NCI-H774 (cell line): Measurements from ENCODE around the gene CENPC.
"Not testable (repeated sequence)": the region's sequence is repeated elsewhere in the genome, so short reads cannot be mapped to it uniquely, and the experiment has no call there.

Experiments
- DNase-seq: peaks from one replicate; lab custom pipeline; 2025; lab: John Stamatoyannopoulos, UW

The CENPC gene

GRCh38 chr4:67545199-67546003, at the start of gene CENPC:
CENPC (minus strand) TSS chr4:67545503; CDS start chr4:67545355, 148 bp downstream.
- DNase-seq: peak; percentile 88

DNA sequence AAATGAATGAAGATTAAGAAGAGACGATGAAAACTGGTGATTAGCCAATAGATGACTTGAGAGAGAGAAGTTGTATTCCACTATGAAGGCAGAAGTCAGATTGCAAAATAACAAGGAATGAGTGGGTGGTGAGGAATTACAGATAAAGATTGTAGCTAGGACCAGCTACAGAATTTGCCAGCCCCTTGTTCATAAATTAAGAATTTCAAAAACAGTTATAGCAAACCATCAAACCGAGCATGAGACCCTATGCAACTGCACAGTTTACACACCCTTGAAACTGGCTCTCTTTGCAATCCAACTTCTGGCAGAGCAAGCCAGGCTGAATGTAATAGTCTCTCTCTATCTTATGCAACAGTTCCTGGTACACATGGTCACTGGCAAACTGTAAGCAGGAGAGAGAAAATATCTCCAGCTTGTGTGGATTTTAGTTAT, 48.5 kb upstream of the CENPC start:
- no peak for DNase-seq

- DNase-seq: no peak
Measured at GRCh38 chr4:67587156-67587555, 41.9 kb upstream of the CENPC start.

DNA sequence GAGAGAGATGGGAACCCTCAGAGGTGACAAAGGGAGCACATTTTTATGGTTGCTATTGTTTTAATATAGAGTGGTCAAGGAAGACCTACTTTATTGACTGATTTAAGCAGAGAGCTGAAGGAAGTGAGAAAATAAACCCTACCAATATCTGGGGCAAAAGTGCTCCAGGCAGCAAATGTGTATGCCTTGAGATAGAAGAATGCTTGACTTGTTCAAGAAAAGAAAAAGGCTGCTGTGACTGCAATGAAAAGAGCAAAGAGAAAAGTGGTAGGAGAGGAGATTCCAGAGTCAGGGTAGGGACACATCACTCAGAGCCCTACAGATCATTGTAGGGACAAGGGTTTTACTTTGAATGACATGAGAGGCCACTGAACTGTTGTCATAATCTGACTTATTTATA, 39.2 kb upstream of the CENPC start:
- no peak for DNase-seq

- no peak for DNase-seq
Measured at GRCh38 chr4:67581913-67582312, 36.6 kb upstream of the CENPC start.

- DNase-seq: no peak
Measured at GRCh38 chr4:67581208-67581857, 36.0 kb upstream of the CENPC start.

GRCh38 chr4:67580577-67580976, 35.3 kb upstream of the CENPC start:
- no peak for DNase-seq

DNA sequence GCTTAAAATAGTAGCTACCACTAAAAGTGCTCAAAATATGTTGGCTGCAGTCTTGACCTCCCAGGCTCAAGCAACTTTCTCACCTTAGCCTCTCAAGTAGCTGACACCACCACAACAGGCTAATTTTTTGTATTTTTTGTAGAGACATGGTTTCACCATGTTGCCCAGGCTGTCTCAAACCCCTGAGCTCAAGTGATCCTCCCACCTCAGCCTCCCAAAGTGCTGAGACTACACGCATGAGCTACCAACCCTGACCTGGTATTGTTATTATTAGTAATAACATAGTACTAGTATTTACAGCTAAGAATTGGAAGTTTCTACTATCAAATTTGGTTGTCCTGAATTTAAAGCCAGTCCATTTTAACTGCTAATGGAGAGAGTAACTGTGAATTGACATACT, 31.2 kb upstream of the CENPC start:
- no peak for DNase-seq

DNA sequence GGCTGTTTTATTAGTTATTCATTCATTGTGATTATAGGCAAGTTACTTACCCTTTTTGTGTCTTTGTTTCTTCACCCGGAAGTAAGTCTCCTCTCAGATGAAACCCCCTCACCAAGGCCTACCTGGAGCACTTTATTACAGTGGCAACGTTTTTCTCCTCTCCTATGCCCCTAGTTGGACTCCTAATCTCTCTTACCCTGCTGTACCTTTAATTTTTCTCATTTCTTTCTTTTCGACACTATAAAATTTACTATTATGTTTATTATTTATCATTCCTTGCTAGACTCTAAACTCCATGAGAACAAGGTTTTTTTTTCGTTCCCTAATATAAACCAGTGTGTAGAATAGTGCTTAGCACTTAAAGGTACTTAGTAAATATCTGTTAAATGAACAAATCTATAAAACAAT, 30.8 kb upstream of the CENPC start:
- no peak for DNase-seq

DNA sequence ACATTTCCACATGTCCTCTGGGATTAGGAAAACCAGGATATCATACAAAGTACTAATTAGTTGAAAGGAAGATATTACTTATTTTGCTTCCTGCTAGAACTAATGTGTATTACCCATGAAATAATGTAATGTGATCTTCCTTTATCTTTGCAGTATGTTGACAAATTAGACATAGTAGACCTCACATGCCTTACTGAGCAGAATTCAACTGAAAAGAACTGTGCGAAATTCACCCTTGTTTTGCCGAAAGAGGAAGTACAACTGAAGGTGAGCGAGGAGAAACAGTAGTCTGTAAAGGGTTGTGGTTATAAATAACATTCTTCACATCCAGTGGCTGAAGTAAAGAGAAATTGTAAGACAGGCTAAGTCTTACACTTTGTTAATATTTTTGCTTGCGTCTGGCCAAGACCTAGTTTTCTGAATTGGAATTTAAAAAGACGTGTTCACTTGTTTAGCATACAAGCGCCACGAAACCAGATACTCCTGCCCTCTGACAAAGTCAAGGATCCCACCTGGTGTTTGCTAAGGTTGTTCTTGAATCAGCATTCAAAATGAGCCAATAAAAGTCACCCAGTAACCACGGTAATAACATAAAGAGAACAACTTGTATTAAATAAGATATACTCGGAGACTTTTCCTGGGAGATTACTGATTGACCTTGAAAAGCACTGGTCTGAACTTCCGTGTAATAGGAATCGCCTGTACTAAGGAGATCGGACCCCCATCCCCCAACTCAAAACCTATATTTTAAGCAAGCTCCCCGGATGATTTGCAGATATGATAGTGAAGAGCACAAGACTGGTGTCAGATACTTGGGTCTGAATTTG, 30.1 kb upstream of the CENPC start:
- DNase-seq: peak; percentile 19

DNA sequence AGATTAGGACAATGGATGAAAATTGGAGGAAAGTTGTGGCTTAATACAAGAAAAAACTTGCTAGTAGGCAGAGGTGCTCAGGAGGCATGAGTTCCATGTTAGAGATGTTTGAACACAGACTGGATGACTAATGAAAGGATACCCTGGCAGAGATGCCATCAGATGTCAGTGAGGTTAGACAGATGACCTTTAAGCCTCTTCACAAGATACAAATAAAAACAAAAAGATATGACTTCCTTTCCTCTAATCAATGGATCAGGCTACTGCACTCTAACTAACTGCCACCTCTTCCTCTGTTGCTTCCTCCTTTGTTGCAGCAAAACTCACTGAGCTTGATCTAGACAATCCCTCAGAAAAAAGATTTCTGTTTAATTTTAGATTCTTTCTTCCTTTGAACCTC, 27.9 kb upstream of the CENPC start:
- no peak for DNase-seq

- no peak for DNase-seq
Measured at GRCh38 chr4:67571975-67572374, 26.7 kb upstream of the CENPC start.

- DNase-seq: no peak
Measured at GRCh38 chr4:67570537-67570936, 25.2 kb upstream of the CENPC start.

GRCh38 chr4:67568820-67569219, 23.5 kb upstream of the CENPC start:
- DNase-seq: no peak

- no peak for DNase-seq
Measured at GRCh38 chr4:67566335-67566734, 21.0 kb upstream of the CENPC start.

GRCh38 chr4:67565284-67565683, 20.0 kb upstream of the CENPC start:
- DNase-seq: no peak

GRCh38 chr4:67558493-67558892, 13.2 kb upstream of the CENPC start, which contains the start of gene STAP1:
STAP1 (plus strand) TSS chr4:67558727; CDS start chr4:67558810, 83 bp downstream.
- DNase-seq: no peak

GRCh38 chr4:67556436-67556835, 11.1 kb upstream of the CENPC start:
- no peak for DNase-seq

DNA sequence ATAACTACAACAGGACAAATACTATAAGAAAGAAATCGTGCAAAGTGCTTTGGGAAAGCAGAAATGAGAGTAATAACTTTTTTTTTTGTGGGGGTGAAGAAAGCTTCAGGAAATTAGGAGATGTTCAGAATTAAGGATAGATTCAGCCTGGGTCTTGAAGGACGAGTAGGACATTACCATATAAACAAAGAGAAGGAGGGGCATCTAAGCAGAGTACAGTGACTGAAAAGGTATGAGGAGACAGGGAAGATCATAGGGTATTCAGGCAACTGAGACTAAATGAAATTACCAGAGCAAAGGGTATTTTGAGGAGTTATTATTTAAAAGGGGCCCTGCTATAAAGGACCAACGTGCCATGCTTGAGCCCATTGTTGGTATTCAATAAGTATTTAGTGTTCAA, 10.1 kb upstream of the CENPC start:
- no peak for DNase-seq

GRCh38 chr4:67554096-67554495, 8.8 kb upstream of the CENPC start:
- no peak for DNase-seq

DNA sequence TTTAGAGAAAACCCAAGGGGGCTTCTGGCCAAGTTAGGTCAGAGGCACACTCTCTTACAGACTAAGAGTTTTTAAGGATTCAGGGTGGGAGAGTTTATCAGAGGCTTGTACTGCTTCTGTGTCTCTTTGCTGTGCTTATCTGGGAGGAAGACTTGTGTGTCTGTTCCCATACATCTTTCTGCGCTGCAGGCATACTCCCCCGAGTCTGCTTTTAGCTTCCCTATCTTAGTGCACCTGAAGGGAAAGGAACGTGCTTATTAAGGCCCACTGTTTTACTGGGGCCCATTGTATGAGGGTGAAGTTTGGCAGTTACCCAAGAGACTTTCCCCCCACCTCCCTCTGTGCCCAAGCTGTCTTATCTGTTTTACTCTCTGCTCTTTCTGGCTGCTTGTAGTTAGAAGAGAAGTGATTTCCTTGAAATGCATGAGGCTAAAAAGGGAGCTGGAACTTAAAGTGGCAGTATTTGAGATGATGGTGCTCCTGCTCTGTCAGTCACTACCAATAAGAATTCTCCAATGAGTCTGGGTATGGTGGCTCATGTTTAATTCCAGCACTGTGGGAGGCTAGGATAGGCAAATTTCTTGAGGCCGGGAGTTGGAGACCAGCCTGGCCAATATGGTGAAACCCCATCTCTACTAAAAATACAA, 7.0 kb upstream of the CENPC start:
- not testable (repeated sequence) for DNase-seq

GRCh38 chr4:67550857-67551256, 5.6 kb upstream of the CENPC start:
- no peak for DNase-seq
